ENCODE measurements around the gene TSPAN31.
A peak's percentile ranks its signal among the peaks of the same experiment; 100 is the strongest.

The TSPAN31 gene

GRCh38 chr12:57735952-57736740 is 8.7 kb upstream of the TSPAN31 start:
- DNase-seq (ENCODE audit: low read depth), result no peak

- DNase-seq (ENCODE audit: low read depth), result no peak
Observed at GRCh38 chr12:57736741-57737466, 7.9 kb upstream of the TSPAN31 start.

GRCh38 chr12:57737467-57738460 is 7.1 kb upstream of the TSPAN31 start:
- DNase-seq (ENCODE audit: low read depth), result no peak

- no peak for DNase-seq (ENCODE audit: low read depth)
Observed at GRCh38 chr12:57738661-57739237, 6.1 kb upstream of the TSPAN31 start, which contains the start of gene AGAP2. Gene AGAP2, minus strand, starts transcription at chr12:57738742. Its CDS starts 496 bp downstream, at chr12:57738246.

GRCh38 chr12:57739387-57739786 is 5.5 kb upstream of the TSPAN31 start:
- DNase-seq (ENCODE audit: low read depth), result no peak

- no peak for DNase-seq (ENCODE audit: low read depth)
Observed at GRCh38 chr12:57739914-57740538, 4.8 kb upstream of the TSPAN31 start.

- DNase-seq (ENCODE audit: low read depth), result peak; percentile 59
Observed at GRCh38 chr12:57740656-57741412, 4.0 kb upstream of the TSPAN31 start.

GRCh38 chr12:57741413-57741789 is 3.4 kb upstream of the TSPAN31 start:
- DNase-seq (ENCODE audit: low read depth), result no peak

GRCh38 chr12:57741844-57742738 is 2.7 kb upstream of the TSPAN31 start:
- DNase-seq (ENCODE audit: low read depth), result peak; percentile 65

GRCh38 chr12:57743769-57744168 is 1.1 kb upstream of the TSPAN31 start:
- DNase-seq (ENCODE audit: low read depth), result no peak

- DNase-seq (ENCODE audit: low read depth), result peak; percentile 54
Observed at GRCh38 chr12:57744194-57744776, 554 bp upstream of the TSPAN31 start.

GRCh38 chr12:57745485-57745881 is 644 bp downstream of the TSPAN31 start:
- DNase-seq (ENCODE audit: low read depth), result no peak

- DNase-seq (ENCODE audit: low read depth), result no peak
Observed at GRCh38 chr12:57746025-57746424, 1.2 kb downstream of the TSPAN31 start.

- no peak for DNase-seq (ENCODE audit: low read depth)
Observed at GRCh38 chr12:57749061-57749460, 4.2 kb downstream of the TSPAN31 start.

GRCh38 chr12:57750561-57751431 is 6.0 kb downstream of the TSPAN31 start:
- DNase-seq (ENCODE audit: low read depth), result no peak

- DNase-seq (ENCODE audit: low read depth), result no peak
Observed at GRCh38 chr12:57751432-57751787, 6.6 kb downstream of the TSPAN31 start.

- DNase-seq (ENCODE audit: low read depth), result peak; percentile 97
Observed at GRCh38 chr12:57751788-57752667, 7.2 kb downstream of the TSPAN31 start, which contains the start of gene CDK4. Gene CDK4, minus strand, starts transcription at chr12:57752310. Its CDS starts 593 bp downstream, at chr12:57751717.

All from activated T-helper 9 cell treated with anti-CD3 and anti-CD28 coated beads, Interleukin-2, amount 50 U/mL, for 16 hours (primary cell).